Osteocyte (in vitro differentiated cells): ENCODE measurements around the gene CDH24. TPM values are rescaled to one million over a fixed set of nuclear protein-coding genes. Genes with fewer than 3 reads are reported as not detected.
"Not testable (repeated sequence)": the region's sequence is repeated elsewhere in the genome, so short reads cannot be mapped to it uniquely, and the experiment has no call there.

ENCODE experiments used
- DNase-seq: peaks from one replicate; pipeline ENCODE4 v3.0.0; 2021; ENCODE audit warnings: mixed read lengths; ENCODE audit not compliant: unreplicated experiment; ENCODE audit errors: extremely low spot score
- H3K27ac Mint-ChIP-seq: one replicate; pipeline ENCODE4 v1.8.0; 2021; ENCODE audit warnings: mild to moderate bottlenecking, mixed read lengths; ENCODE audit not compliant: unreplicated experiment
- H3K27me3 Mint-ChIP-seq: one replicate; pipeline ENCODE4 v1.8.0; 2021; ENCODE audit warnings: mixed read lengths; ENCODE audit not compliant: unreplicated experiment
- H3K36me3 Mint-ChIP-seq: one replicate; pipeline ENCODE4 v1.8.0; 2021; ENCODE audit warnings: mixed read lengths; ENCODE audit not compliant: unreplicated experiment
- H3K4me1 Mint-ChIP-seq: one replicate; pipeline ENCODE4 v1.8.0; 2021; ENCODE audit warnings: mixed read lengths; ENCODE audit not compliant: unreplicated experiment
- H3K4me3 Mint-ChIP-seq: one replicate; pipeline ENCODE4 v1.8.0; 2021; ENCODE audit warnings: mild to moderate bottlenecking, moderate library complexity, mixed read lengths; ENCODE audit not compliant: unreplicated experiment
- H3K9me3 Mint-ChIP-seq: one replicate; pipeline ENCODE4 v1.8.0; 2021; ENCODE audit warnings: mixed read lengths; ENCODE audit not compliant: unreplicated experiment
- total RNA-seq: library from RNA; stranded (reverse); gene quantifications from 2 replicates; pipeline ENCODE4 v1.2.1, GENCODE V29; 2021
- TF ChIP-seq, protein P1 (sequence below): fragments of 200-600 bp; sonication (generic); IDR thresholded peaks from 2 replicates; pipeline ENCODE4 v1.5.0; 2021; ENCODE audit warnings: antibody characterized with exemption, mild to moderate bottlenecking, moderate library complexity

CDH24 gene
- total RNA-seq, 1 donor from 2014 or later, result 13.3 TPM

DNA sequence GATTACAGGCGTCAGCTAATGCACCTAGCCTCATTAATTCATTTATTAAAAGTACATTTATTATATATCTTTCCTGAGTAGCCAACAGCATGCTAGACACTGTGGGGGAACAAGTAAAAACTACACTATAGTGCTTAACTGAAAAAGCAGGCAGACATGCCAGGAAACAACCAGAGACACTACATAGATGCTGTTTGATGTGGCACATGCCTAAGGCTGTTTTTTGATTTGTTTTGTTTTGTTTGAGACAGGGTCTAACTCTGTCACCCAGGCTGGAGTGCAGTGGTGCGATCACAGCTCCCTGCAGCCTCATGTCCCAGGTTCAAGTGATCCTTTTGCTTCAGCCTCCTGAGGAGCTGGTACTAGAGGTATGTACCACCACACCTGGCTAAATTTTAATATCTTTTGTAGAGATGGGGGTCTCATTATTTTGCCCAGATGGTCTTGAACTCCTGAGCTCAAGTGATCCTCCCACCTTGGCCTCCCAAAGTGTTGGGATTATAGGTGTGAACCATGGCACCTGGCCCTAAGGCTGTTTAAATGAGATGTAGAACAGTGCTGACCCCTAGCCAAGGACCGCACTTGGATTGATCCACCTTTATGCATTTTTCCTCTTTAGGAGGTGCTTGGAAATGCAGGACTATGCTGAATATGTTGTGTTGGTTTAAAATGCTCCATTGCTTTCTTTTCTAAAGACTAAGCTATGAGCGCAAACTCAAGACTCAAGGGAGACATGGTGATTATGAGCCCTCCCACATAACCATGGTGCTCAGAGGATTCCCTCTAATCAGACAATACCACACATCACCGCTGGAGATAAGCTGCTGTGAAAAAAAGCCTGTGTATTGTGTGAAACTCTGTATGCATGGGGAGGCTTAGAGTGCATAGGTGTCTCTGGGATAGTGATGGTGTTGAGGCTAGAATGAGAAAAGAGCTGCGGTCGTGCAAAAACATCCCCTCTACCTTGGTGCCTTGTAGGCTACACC lies 36.9 kb downstream of the CDH24 start:
- no peaks in the 10 kb centered on the region for H3K9me3 Mint-ChIP-seq
- peaks cover 4% of the 10 kb centered on the region for H3K36me3 Mint-ChIP-seq
- H3K4me1 Mint-ChIP-seq, result peaks cover 10% of the 10 kb centered on the region
- H3K27me3 Mint-ChIP-seq, result no peaks in the 10 kb centered on the region
- no peak overlapping the region for H3K4me3 Mint-ChIP-seq
- no peak for DNase-seq
- TF ChIP-seq, protein P1, sequence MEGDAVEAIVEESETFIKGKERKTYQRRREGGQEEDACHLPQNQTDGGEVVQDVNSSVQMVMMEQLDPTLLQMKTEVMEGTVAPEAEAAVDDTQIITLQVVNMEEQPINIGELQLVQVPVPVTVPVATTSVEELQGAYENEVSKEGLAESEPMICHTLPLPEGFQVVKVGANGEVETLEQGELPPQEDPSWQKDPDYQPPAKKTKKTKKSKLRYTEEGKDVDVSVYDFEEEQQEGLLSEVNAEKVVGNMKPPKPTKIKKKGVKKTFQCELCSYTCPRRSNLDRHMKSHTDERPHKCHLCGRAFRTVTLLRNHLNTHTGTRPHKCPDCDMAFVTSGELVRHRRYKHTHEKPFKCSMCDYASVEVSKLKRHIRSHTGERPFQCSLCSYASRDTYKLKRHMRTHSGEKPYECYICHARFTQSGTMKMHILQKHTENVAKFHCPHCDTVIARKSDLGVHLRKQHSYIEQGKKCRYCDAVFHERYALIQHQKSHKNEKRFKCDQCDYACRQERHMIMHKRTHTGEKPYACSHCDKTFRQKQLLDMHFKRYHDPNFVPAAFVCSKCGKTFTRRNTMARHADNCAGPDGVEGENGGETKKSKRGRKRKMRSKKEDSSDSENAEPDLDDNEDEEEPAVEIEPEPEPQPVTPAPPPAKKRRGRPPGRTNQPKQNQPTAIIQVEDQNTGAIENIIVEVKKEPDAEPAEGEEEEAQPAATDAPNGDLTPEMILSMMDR, result no peak
- H3K27ac Mint-ChIP-seq, result no peak overlapping the region

DNA sequence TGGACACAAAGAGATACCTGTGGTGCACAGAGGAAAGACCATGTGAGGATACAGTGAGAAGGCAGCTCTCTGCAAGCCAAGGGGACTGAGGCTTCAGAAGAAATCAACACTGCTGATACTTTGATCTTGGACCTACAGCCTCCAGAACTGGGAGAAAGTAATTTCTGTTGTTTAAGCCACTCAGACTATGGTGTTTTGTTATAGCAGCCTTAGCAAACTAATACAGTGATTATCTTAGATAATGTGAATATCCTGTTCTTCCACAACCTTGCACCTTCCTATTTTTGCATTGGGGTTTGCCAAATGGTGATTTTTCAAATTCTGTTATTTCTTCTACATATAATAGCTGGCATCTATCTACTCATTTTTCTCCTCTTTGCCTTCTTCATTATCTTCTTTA lies 39.2 kb downstream of the CDH24 start:
- H3K4me1 Mint-ChIP-seq, result no peaks in the 10 kb centered on the region
- peaks cover 2% of the 10 kb centered on the region for H3K36me3 Mint-ChIP-seq
- H3K27me3 Mint-ChIP-seq, result no peaks in the 10 kb centered on the region
- no peak overlapping the region for H3K27ac Mint-ChIP-seq
- no peak overlapping the region for H3K4me3 Mint-ChIP-seq
- no peaks in the 10 kb centered on the region for H3K9me3 Mint-ChIP-seq
- DNase-seq, result no peak
- TF ChIP-seq, protein P1, result no peak

DNA sequence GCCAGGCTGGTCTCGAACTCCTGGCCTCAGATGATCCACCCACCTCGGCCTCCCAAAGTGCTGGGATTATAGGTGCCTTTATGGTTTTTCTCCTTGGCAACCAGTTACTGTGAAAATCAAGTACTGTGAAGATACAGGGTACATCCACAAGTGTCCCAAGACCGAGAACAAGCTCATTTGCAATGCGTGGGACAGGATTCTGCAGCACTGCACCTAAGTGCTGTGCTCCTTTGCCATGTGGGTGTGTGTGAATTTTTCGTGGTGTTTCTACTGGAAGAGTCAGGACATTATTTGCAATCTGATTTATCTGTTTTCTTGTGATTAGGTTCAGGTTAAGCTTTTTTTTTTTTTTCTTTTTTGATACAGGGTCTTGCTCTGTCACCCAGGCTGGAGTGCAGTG lies 40.2 kb downstream of the CDH24 start:
- no peaks in the 10 kb centered on the region for H3K36me3 Mint-ChIP-seq
- DNase-seq, result no peak
- no peak overlapping the region for H3K4me3 Mint-ChIP-seq
- TF ChIP-seq, protein P1, result no peak
- no peaks in the 10 kb centered on the region for H3K27me3 Mint-ChIP-seq
- H3K27ac Mint-ChIP-seq, result no peak overlapping the region
- H3K4me1 Mint-ChIP-seq, result no peaks in the 10 kb centered on the region
- no peaks in the 10 kb centered on the region for H3K9me3 Mint-ChIP-seq

DNA sequence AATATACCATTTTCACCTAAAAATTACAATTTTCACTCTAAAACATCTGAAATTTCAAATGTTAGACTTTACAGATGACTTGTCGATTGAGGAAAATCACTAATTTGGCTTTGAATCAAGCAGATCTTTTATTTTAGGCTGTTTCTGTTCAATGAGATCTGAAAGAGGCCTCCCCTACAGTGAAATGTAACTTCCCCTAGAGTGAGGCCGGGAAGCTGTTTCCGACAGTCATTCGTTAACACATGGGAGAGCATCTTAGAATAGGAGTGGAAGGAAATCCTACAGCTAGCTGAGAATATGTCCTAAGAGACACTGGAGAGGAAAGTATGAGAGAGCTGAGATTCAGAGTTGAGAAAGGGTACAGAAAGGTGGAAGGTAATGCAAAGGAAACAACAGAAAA lies 41.7 kb downstream of the CDH24 start:
- no peaks in the 10 kb centered on the region for H3K4me1 Mint-ChIP-seq
- no peaks in the 10 kb centered on the region for H3K36me3 Mint-ChIP-seq
- H3K4me3 Mint-ChIP-seq, result no peak overlapping the region

DNA sequence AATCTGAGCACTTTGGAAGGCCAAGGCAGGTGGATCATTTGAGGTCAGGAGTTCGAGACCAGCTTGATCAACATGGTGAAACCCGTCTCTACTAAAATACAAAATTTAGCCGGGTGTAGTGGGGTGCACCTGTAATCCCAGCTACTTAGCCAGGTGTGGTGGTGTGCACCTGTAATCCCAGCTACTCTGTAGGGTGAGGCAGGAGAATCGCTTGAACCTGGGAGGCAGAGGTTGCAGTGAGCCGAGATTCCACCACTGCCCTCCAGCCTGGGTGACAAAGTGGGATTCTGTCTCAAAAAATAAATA lies 43.6 kb downstream of the CDH24 start:
- not testable (repeated sequence) for H3K36me3 Mint-ChIP-seq, H3K9me3 Mint-ChIP-seq, H3K27ac Mint-ChIP-seq, DNase-seq, H3K27me3 Mint-ChIP-seq, H3K4me3 Mint-ChIP-seq
- H3K4me1 Mint-ChIP-seq, result peaks cover 12% of the 10 kb centered on the region

More for the DNA sequence above, 41.7 kb downstream of the CDH24 start:
- TF ChIP-seq, protein P1, result no peak
- no peaks in the 10 kb centered on the region for H3K27me3 Mint-ChIP-seq
- H3K9me3 Mint-ChIP-seq, result no peaks in the 10 kb centered on the region
- no peak overlapping the region for H3K27ac Mint-ChIP-seq
- no peak for DNase-seq
